DMS 273 (cell line): ENCODE data around the gene DCHS1.

ENCODE experiments used
- DNase-seq: peaks from one replicate; lab custom pipeline; 2025; ENCODE audit not compliant: unreplicated experiment; lab: John Stamatoyannopoulos, UW

Gene DCHS1

DNA sequence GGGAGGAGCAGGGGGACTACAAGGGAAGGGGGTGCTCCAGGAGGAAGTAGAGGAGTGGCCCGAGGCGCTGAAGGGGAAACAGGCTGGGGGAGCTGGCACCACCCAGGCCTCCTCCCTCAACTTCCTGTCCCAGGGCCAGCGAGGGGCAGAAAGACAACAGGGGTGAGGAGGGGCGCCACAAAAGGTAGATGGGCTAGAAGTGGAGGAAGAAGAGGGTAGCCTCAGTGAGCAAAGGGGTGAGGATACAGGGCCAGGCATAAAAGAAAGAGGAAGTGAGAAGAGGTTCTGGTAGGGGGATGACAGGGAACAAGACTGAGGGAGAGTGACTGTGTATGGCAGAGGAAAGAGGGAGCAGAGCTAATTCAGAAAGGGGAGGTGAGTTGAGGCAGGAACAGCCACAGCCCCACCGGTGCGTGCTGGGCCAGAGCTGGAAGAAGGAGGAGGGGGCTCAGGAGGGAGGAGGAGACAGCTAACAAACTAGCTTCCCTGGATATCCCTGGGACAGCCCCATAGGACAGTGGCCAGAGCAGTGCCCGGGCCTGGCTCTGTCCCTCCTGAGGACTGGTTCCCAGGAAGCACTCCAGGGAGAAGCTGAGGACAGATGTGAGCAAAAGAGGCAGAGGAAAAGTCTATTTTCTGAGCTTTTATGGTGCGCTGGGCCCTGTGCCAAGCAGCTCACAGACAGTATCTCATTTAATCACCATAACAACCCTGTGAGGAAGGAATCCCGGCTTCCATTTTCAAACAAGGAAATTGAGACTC is 8.5 kb downstream of the DCHS1 start:
- no peak for DNase-seq

GRCh38 chr11:6646576-6646917 is 9.1 kb downstream of the DCHS1 start:
- no peak for DNase-seq

GRCh38 chr11:6646071-6646470 is 9.5 kb downstream of the DCHS1 start:
- no peak for DNase-seq

DNA sequence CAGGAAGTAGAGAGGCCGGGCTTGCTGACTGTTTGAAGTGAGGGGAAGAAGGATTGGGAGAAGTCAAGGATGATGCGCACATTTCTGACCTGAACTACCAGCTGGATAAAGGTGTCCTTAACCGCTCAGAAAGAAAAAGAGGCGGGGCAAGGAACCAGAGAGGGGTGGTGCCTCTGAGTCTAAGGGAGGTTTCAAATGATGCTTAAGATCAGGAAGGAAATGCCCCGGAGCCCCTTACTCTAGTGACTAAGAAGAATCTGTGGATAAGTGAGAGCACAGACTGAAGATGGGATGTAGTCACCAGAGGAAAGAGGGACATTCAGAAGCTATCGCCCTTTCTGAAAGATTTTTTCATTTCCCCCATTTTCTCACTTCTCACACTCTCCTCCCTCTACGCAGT is 12.7 kb downstream of the DCHS1 start:
- DNase-seq, result no peak

GRCh38 chr11:6640985-6641701 is 14.5 kb downstream of the DCHS1 start:
- DNase-seq, result no peak

DNA sequence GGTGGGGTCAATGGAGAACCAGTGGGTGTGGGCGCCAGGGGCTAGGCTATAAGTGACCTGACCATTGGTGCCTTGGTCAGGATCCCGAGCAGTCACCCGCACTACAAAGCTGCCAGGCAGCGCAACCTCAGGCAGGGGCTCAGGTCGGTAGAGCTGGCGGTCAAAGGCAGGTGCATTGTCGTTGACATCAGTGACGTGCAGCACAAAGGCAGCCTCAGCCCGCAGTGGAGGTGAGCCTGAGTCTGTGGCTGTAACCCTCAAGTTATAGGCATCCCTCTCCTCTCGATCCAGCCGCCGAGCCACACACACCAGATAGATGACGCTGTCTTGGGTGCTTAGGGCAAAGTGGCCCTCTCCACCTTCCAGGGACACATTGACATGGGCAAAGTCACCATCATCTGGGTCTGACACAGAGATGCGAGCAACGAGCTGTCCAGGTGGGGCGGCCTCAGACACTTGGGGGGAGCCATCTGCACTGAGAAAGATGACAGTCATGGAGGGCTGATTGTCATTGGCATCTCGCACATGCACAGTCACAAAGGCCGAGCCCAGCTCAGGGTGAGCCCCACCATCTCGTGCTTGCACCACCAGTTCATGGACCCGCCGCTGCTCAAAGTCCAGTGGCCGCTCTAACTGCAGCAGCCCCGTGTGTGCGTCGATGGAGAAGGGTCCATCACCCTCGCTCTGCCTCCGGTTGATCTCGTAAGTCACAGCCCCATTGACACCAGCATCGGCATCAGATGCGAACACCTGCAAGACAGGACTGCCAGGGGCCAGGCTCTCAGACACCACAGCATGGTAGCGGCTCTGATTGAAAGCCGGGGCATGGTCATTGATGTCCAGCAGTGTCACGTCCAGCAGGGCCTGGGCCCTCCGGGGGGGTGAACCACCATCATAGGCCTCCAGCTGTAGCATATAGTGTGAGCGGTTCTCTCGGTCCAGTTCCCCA is 15.3 kb downstream of the DCHS1 start:
- DNase-seq, result no peak

DNA sequence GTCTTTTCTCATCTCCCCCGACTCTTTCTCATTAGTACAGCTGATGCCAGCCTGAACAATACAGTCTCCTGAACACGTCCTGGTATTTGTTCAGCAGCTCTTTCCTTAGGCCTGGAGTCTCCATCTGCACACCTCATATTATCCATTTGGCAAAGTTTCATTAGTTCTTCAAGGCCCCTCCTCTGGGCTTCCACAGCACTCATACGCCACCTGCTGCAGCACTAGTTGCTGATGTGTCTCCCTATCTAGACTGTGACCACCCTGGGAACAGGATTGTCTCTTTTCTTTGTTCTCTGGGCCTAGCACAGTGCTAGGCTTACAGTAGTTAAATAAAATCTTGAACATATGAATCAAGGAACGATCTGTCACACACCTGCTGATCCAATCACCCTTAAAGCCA is 17.2 kb downstream of the DCHS1 start:
- DNase-seq, result peak; percentile 69

DNA sequence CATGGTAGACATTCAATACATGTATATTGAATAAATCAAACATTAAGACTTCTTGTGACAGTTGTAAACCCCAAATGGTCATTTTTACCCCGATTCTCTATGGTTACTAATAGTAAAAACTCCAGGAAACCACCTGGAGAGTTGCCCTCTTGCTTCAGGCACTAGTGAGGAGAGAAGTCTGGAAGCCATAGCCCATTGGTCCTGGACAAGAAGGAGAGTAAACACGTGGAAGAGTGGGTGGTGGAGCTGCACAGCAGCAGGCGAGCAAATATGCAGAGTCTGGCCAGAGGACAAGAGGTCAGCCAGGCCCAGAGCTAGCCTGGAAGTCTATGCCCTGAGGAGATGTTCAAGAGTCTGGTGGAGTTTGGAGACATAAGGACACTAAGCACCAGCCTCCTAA is 17.7 kb downstream of the DCHS1 start:
- no peak for DNase-seq

DNA sequence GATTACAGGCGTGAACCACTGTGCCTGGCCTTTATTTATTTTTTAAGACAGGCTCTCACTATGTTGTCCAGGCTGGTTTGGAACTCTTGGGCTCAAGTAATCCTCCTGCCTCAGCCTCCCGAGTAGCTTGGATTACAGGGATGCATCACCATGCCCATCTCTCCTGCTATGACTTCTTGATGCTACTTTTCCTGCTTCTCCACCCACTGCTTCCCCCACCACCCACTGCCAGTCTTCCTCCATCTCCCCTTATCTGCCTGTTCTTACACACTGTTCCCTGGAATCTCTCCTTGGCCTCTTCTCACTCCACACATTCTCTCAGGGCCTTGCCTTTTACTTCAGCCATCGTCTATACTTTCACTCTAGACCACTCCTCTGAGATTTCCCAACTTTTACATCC is 19.1 kb downstream of the DCHS1 start:
- DNase-seq, result no peak

- no peak for DNase-seq
These were observed 20.3 kb downstream of the DCHS1 start for GRCh38 chr11:6635082-6635932.

GRCh38 chr11:6634534-6634933 is 21.1 kb downstream of the DCHS1 start:
- DNase-seq, result no peak

DNA sequence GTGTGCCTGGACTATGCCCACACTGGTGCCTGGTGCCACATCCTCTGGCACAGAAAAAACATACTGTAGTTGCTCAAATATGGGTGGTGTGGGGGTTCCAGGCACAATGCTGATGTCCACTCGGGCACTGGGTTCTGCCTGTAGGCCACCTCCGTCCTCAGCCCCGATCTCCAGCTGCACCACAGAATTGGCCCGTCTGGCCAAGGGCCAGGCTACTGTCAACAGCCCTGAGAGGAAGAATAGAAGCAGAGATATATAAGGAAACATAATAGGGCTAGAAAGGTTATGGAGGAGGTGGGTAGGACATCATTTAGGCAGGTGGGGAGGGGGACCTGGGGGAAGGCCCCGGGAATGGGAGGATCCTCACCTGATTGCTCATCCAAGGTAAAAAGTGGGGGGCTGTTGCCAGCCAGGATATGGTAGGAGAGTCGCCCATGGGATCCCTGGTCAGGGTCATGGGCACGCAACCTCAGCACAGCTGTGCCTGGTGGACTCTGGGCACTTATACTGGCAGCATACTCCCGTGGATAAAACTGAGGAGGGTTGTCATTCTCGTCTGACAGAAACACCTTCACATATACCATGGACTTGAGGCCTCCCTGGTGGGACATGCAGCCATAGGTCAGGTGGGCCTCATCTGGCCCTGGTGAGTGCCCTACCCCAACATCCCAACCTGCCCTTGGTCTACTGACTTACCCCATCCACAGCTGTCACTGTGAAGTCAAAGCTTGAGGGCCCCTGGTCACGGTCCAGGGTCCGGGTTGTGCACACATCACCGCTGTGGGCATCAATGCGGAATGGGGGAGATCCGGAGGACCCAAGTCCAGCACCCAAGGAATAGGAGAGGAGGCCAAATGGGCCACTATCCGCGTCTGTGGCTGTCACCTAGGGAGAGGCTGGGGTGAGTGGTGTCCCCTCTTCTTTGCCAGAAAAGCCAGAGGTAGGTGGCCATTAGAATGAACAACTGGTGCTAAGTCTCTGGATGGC is 21.9 kb downstream of the DCHS1 start:
- no peak for DNase-seq

- no peak for DNase-seq
These were observed 23.2 kb downstream of the DCHS1 start for GRCh38 chr11:6632116-6633073.

DNA sequence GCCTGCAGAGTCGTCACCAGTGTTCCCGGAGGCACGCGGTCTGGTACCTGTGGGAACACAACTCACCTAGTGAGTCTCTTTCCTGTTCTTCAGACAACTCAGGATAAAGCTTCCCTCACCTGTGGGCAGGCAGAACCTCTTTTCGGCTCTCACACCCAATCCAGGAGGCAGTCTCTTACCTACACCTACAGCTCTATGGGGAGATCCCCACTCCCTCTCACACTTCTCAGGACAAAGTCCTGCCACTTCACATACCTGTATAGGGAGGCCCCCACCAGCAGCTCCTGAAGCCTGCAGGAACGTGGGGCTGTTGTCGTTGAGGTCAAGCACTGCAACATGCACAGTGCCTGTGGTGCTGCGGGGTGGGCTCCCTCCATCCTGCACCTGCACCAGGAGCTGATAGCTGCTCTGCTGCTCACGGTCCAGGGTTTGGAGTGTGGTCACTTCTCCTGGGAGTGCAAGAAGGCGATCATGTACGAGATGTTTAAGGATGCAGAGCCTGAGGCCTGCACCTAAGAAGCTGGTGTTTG is 24.2 kb downstream of the DCHS1 start:
- no peak for DNase-seq

DNA sequence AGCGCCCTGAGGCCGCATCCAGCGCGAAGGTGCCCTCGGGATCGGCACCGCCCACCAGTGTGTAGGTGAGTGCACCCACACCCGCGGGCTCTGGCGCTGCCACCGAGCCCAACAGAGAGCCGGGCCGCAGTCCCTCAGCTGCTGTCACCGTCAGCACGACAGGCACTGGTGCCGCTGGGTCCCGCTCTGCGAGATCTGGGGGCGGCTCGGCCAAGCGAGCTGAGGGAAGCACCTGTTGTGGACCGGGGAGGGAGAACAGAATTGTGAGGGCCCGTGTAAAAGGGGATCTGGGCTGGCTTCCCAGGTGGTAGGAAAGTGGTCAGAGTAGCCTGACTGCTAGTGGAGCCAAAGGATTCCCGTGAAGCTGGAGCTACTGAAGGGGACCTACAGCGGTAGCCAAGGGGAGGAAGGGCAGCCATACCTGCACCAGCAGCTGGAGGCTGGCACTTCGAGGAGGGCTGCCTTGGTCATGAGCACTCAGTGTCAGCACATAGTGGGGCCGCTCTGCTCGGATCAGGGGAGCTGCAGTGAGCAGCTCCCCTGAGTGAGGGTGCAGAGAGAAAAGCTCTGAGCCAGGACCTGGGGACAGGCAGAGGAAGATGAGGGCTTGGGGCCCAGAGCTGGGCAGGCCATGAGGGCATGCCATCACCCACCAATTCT is 24.8 kb downstream of the DCHS1 start:
- no peak for DNase-seq

- no peak for DNase-seq
These were observed 25.5 kb downstream of the DCHS1 start for GRCh38 chr11:6629892-6630631.

GRCh38 chr11:6629573-6629891 is 26.1 kb downstream of the DCHS1 start:
- no peak for DNase-seq
